ENCODE data around the gene ANKRD55.
"Not testable (repeated sequence)": the region's sequence is repeated elsewhere in the genome, so short reads cannot be mapped to it uniquely, and the experiment has no call there.

The ANKRD55 gene

DNA sequence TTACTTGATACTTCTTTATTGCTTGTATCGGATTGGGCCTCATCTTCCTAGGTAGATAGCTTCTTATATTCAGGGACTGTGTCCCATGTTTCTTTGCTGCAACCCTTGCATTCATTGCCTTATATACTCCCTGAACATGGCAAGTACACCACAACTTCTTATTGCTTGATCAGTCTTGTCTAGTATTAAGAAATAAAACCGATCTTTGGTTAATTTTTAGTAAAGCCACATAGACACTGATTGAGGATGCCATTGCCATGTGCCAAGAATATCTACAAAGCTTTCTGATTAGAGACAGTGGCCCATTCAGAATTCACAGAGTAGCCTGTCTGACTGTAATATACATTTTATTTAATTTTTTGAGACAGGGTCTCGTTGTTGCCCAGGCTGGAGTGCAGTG, 34.7 kb upstream of the ANKRD55 start:
- in situ Hi-C loops (cut with HindIII; ENCODE audit: low pct_unique_long_range_greater_than_20kb, low sequenced_read_pairs) = no loop called here
- TF ChIP-seq JUND (IDR thresholded peaks at IDR 0.05; ENCODE audit: low read depth) = no peak
- DNase-seq (ENCODE audit: low read depth in 1 of 2, low spot score in 1 of 2) = no peak

GRCh38 chr5:56264417-56265025, 31.4 kb upstream of the ANKRD55 start:
- peak in 1 of 2 experiments; percentile 84 for DNase-seq (ENCODE audit: low read depth in 1 of 2, low spot score in 1 of 2)
- in situ Hi-C loops (cut with HindIII; ENCODE audit: low pct_unique_long_range_greater_than_20kb, low sequenced_read_pairs) = no loop called here
- no peak for TF ChIP-seq JUND (IDR thresholded peaks at IDR 0.05; ENCODE audit: low read depth)

DNA sequence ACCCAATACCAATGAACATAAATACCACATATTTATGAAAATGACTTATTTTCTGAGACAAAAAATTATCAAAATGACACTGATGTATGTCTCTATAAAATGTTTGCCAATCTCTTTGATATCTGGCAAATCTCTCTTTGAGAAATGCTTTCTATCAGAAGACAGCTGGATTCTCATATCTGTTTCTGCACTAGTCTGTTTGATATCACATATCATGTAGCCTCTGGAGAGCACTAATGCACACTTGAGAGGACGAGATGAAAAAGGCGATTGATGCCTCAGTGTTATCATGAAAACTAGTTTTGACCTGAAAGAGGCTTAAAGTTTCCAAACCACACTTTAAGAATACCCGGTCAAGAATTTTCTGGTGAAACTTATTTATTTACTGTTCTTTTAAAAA, 29.1 kb upstream of the ANKRD55 start:
- in situ Hi-C loops (cut with HindIII; ENCODE audit: low pct_unique_long_range_greater_than_20kb, low sequenced_read_pairs) = no loop called here
- DNase-seq (ENCODE audit: low read depth in 1 of 2, low spot score in 1 of 2) = no peak
- TF ChIP-seq JUND (IDR thresholded peaks at IDR 0.05; ENCODE audit: low read depth) = no peak

GRCh38 chr5:56259002-56259511, 25.9 kb upstream of the ANKRD55 start:
- TF ChIP-seq JUND (IDR thresholded peaks at IDR 0.05; ENCODE audit: low read depth) = no peak
- in situ Hi-C loops (cut with HindIII; ENCODE audit: low pct_unique_long_range_greater_than_20kb, low sequenced_read_pairs) = no loop called here
- DNase-seq (ENCODE audit: low read depth in 1 of 2, low spot score in 1 of 2) = no peak

DNA sequence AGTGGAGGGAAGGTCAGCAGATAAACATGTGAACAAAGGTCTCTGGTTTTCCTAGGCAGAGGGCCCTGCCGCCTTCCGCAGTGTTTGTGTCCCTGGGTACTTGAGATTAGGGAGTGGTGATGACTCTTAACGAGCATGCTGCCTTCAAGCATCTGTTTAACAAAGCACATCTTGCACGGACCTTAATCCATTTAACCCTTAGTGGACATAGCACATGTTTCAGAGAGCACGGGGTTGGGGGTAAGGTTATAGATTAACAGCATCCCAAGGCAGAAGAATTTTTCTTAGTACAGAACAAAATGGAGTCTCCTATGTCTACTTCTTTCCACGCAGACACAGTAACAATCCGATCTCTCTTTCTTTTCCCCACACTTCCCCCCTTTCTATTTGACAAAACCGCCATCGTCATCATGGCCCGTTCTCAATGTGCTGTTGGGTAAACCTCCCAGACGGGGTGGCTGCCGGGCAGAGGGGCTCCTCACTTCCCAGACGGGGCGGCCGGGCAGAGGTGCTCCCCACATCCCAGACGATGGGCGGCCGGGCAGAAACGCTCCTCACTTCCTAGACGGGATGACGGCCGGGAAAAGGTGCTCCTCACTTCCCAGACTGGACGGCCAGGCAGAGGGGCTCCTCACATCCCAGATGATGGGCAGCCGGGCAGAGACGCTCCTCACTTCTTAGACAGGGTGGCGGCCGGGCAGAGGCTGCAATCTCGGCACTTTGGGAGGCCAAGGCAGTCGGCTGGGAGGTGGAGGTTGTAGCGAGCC, 24.8 kb upstream of the ANKRD55 start:
- DNase-seq (ENCODE audit: low read depth in 1 of 2, low spot score in 1 of 2); in situ Hi-C loops (cut with HindIII; ENCODE audit: low pct_unique_long_range_greater_than_20kb, low sequenced_read_pairs): not testable (repeated sequence)

GRCh38 chr5:56257010-56257409, 23.9 kb upstream of the ANKRD55 start:
- DNase-seq (ENCODE audit: low read depth in 1 of 2, low spot score in 1 of 2) = no peak
- TF ChIP-seq JUND (IDR thresholded peaks at IDR 0.05; ENCODE audit: low read depth) = no peak
- in situ Hi-C loops (cut with HindIII; ENCODE audit: low pct_unique_long_range_greater_than_20kb, low sequenced_read_pairs) = no loop called here

- TF ChIP-seq JUND (IDR thresholded peaks at IDR 0.05; ENCODE audit: low read depth) = no peak
- in situ Hi-C loops (cut with HindIII; ENCODE audit: low pct_unique_long_range_greater_than_20kb, low sequenced_read_pairs) = no loop called here
- DNase-seq (ENCODE audit: low read depth in 1 of 2, low spot score in 1 of 2) = no peak
Observed at GRCh38 chr5:56255502-56255901, 22.4 kb upstream of the ANKRD55 start.

DNA sequence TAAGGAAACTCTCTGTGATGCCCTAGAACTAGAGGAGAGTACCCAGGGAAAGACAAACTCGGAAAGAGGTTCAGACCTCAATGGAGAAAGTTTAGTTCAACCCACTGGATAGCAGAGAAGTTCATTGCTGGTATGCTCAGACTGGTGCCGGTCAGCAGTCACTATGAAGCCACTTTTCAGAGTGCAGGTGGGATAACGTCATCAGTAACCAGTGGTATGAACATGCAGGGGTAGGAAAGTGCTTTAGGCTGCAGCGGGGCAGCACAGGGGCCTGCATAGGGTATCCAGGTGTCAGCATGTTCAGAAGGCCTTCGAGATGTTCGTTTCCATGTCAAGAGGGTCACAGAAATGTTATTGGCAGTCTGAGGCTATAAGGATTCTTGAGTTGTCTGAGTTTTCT, 20.8 kb upstream of the ANKRD55 start:
- in situ Hi-C loops (cut with HindIII; ENCODE audit: low pct_unique_long_range_greater_than_20kb, low sequenced_read_pairs) = no loop called here
- no peak for TF ChIP-seq JUND (IDR thresholded peaks at IDR 0.05; ENCODE audit: low read depth)
- DNase-seq (ENCODE audit: low read depth in 1 of 2, low spot score in 1 of 2) = no peak

DNA sequence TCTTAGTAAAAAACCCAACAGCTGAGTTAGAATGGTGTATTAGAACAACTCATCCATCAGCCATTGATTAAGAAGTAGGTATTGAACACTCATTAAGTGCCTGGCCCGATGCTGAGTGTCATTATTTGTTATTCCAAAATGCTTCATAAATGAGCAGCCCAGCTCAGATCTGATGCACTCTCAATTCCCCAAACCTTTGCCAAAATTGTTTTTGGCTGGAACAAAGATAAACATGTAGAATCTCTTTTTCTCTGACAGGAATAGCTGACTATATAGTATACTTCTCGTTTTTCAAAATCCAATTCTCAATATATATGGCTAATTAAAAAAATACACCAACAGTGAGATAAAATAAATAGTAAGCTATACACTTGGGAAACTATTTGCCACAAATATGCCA, 20.0 kb upstream of the ANKRD55 start:
- TF ChIP-seq JUND (IDR thresholded peaks at IDR 0.05; ENCODE audit: low read depth) = no peak
- DNase-seq (ENCODE audit: low read depth in 1 of 2, low spot score in 1 of 2) = no peak
- in situ Hi-C loops (cut with HindIII; ENCODE audit: low pct_unique_long_range_greater_than_20kb, low sequenced_read_pairs) = no loop called here

DNA sequence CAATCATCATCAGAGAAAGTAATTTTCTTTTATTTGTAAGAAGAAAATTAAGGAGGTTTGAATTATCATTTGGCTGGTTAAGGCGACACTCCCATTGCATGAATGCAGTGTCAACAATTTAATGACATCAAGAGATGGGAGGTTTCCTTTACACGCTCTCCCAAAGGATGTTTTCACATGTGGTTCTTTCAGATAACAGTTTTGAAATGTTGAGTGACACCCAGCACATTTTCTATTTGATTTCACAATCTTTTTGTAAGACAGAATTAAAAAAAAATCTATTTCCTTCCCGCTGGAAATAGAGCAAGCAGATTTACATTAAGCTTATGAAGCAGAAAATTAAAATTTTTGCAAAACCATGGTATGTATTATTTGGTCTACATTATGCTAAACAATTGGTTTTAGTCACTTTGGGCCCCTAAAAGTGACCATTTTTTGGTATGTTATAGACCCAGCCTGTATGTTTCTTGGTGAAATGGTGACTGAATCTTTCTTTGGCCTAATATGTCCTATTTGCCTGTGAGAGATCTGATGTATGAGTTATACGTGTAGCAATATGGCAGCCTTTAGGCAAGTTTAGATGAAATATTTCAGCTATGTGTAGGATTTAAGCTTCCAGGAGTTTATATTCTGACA, 18.9 kb upstream of the ANKRD55 start:
- no peak for DNase-seq (ENCODE audit: low read depth in 1 of 2, low spot score in 1 of 2)
- TF ChIP-seq JUND (IDR thresholded peaks at IDR 0.05; ENCODE audit: low read depth) = no peak
- in situ Hi-C loops (cut with HindIII; ENCODE audit: low pct_unique_long_range_greater_than_20kb, low sequenced_read_pairs) = no loop called here

DNA sequence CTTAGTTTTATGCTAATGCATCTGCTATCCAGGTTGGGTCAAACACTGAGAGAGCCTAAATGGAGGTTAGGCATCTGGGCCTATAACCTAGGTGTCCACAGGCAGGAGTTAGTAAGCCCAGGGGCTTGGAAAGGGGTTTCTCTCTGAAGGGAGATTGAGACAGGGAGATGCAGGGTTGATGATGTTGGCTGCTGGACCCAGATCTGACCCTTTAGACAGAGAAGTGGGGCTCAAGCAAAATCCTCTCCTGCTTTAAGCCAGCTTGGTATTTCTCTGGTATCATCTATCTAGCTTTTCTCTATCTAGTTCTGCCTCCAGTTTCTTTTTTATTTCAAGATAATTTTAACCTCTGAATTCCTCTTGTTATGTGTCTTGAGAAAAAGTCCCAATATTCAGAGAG, 18.3 kb upstream of the ANKRD55 start:
- in situ Hi-C loops (cut with HindIII; ENCODE audit: low pct_unique_long_range_greater_than_20kb, low sequenced_read_pairs) = no loop called here
- no peak for DNase-seq (ENCODE audit: low read depth in 1 of 2, low spot score in 1 of 2)
- no peak for TF ChIP-seq JUND (IDR thresholded peaks at IDR 0.05; ENCODE audit: low read depth)

DNA sequence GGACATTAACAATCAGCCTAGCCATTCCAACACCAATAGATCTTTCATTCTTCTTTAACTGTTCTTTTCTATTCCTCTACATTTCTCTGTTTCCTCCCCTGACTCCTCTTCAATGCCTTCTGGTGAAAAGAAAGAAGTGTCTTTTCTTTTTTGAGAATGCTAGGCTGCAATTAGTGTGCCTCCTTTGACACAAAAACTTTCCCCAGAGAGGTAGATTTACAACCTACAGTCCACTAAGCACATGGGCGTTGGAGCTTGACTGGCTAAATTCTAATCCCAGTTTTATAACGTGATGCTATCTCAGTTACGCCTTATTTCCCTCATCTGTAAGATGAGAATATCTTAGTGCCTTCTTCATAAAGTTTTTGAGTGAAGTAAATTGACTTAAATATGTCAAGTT, 16.9 kb upstream of the ANKRD55 start:
- in situ Hi-C loops (cut with HindIII; ENCODE audit: low pct_unique_long_range_greater_than_20kb, low sequenced_read_pairs) = no loop called here
- DNase-seq (ENCODE audit: low read depth in 1 of 2, low spot score in 1 of 2) = no peak
- TF ChIP-seq JUND (IDR thresholded peaks at IDR 0.05; ENCODE audit: low read depth) = no peak

DNA sequence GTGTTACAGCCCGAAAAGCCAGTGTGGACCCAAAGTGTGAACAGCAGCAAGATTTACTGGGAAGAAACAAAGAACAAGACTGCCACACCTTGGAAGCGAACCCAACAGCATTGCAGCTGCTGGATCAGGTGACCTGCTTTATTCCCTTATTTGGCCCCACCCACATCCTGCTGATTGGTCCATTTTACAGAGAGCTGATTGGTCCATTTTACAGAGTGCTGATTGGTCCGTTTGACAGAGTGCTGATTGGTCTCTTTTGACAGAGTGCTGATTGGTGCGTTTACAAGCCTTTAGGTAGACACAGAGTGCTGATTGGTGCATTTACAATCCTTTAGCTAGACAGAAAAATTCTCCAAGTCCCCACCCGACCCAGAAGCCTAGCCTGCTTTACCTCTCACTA, 16.0 kb upstream of the ANKRD55 start:
- DNase-seq (ENCODE audit: low read depth in 1 of 2, low spot score in 1 of 2); in situ Hi-C loops (cut with HindIII; ENCODE audit: low pct_unique_long_range_greater_than_20kb, low sequenced_read_pairs): not testable (repeated sequence)
